ENCODE data around the gene PACSIN2. TPM values are rescaled to one million over a fixed set of nuclear protein-coding genes. Genes with fewer than 3 reads are reported as not detected.

PACSIN2 gene
- total RNA-seq, 4 donors from 2014 or later: 73.1 to 171 (median 107) TPM

DNA sequence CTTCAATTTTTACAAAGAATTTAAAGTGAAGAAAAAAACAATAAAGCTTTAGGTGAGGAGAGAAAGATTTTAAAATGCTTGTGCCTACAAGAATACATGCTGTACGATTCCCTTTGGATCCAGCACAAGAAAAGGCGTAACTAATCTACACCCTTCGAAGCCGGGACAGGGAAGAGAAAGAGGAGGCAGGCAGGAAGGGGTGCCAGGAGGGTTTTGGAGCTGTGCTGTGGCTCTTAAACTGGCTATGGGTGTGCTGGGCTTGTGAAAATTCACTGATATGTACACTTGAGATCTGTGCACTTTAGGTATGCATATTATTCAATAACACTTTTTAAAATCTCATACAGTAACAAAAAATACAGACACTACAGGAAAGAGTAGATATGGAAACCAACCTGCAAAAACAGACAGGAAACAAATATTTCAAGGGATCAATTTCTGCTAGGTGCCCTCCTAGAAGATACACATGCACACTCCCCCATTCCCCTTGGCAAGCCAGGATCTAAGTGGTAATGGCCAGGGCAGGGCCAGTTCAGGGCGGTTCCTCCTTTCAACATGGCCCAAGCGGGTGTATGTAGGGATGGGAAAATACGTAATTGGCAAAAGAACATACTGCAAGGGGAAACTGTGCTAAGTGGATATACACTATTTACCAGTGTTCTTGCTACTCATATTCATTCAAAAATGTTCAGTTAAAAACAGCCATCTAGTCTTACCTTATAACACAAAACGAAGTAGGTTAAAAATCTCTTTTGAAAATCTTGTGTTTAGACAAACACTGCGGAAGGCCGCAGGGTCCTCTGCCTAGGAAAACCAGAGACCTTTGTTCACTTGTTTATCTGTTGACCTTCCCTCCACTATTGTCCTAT lies 54.2 kb downstream of the PACSIN2 start:
- no peak overlapping the region for H3K4me3 ChIP-seq
- no peak for ATAC-seq

GRCh38 chr22:42959576-42960509 lies 55.1 kb downstream of the PACSIN2 start:
- Histone ChIP-seq H3K36me3 (peaks cover 0 to 3% of the 10 kb centered on the region in 2 donors), H3K4me3 (peak overlapping the region; percentile 45 to 47), H3K4me1 (peaks cover 6 to 81% (median 32%) of the 10 kb centered on the region in 3 donors), H3K27ac (peak overlapping the region; percentile 78 to 82 (median 79)), H3K9me3 (no peaks in the 10 kb centered on the region), H3K27me3 (no peaks in the 10 kb centered on the region)
- WGBS, 2 donors (ENCODE audit: low coverage in 1 of 2): 6 to 17% methylated on average over 9 to 13 of the region's 13 CpGs
- TF ChIP-seq EP300 (IDR thresholded peaks at IDR 0.05): no peak
- TF ChIP-seq POLR2AphosphoS5 (IDR thresholded peaks at IDR 0.05): peak; percentile 88
- ATAC-seq: peak; percentile 90

More for the DNA sequence above, 54.2 kb downstream of the PACSIN2 start:
- Histone ChIP-seq H3K27ac (peak overlapping the region; percentile 78 to 82 (median 79)), H3K36me3 (peaks cover 0 to 3% of the 10 kb centered on the region in 2 donors), H3K9me3 (no peaks in the 10 kb centered on the region), H3K27me3 (no peaks in the 10 kb centered on the region), H3K4me1 (peaks cover 6 to 86% (median 32%) of the 10 kb centered on the region in 3 donors)
- WGBS, 2 donors (ENCODE audit: low coverage in 1 of 2): 51 to 65% methylated on average over 10 of the region's 10 CpGs
- no peak for TF ChIP-seq POLR2AphosphoS5 (IDR thresholded peaks at IDR 0.05)
- no peak for TF ChIP-seq EP300 (IDR thresholded peaks at IDR 0.05)

DNA sequence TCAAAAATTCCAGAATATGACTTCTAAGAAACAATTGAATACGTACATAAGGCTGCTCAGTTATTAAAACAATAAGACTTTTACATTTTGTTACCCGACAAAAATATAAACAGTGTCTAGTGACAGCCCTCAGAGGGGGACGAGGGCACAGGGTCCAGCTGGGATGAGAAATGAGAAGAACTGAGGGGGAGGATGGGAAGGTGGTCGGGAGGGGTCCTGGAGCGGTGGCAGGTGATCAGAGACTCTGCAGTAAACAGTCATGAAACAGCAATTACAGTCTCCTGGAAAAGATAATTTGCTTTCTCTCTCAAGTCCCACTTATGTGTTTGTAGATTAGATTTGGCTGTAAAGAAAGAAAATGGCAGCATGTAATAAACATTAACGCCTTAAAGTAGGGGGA lies 56.0 kb downstream of the PACSIN2 start:
- Histone ChIP-seq H3K36me3 (peaks cover 0 to 2% of the 10 kb centered on the region in 2 donors), H3K4me3 (peak overlapping the region; percentile 45 to 47), H3K9me3 (no peaks in the 10 kb centered on the region)

DNA sequence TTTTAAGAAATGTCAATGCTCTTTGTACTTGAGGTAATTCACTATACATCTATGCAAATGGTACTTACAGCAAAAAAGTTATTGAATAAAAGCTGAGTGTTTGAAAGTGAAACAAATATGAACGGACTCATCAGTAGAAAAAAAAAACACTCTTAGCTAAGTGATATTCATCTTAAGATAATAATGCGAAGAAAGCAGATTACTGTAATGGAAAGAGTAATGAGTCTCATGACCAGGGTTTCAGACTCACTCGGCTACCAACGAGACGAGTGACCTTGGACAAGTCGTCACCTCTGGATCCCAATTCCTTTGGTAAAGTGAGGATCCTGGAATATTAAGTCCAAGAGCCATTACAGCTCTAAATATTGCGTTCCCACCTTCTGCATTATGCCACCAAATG lies 57.0 kb downstream of the PACSIN2 start:
- peaks cover 12 to 90% (median 29%) of the 10 kb centered on the region in 3 donors for H3K4me1 ChIP-seq
- WGBS, 2 donors (ENCODE audit: low coverage in 1 of 2): 39 to 70% methylated on average over 7 of the region's 7 CpGs
- TF ChIP-seq, protein P1, sequence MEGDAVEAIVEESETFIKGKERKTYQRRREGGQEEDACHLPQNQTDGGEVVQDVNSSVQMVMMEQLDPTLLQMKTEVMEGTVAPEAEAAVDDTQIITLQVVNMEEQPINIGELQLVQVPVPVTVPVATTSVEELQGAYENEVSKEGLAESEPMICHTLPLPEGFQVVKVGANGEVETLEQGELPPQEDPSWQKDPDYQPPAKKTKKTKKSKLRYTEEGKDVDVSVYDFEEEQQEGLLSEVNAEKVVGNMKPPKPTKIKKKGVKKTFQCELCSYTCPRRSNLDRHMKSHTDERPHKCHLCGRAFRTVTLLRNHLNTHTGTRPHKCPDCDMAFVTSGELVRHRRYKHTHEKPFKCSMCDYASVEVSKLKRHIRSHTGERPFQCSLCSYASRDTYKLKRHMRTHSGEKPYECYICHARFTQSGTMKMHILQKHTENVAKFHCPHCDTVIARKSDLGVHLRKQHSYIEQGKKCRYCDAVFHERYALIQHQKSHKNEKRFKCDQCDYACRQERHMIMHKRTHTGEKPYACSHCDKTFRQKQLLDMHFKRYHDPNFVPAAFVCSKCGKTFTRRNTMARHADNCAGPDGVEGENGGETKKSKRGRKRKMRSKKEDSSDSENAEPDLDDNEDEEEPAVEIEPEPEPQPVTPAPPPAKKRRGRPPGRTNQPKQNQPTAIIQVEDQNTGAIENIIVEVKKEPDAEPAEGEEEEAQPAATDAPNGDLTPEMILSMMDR (IDR thresholded peaks at IDR 0.05): no peak
- no peak for TF ChIP-seq POLR2A (IDR thresholded peaks at IDR 0.05)
- H3K4me3 ChIP-seq: peak overlapping the region; percentile 9 to 45
- H3K27me3 ChIP-seq: no peaks in the 10 kb centered on the region
- ATAC-seq: no peak
- H3K9me3 ChIP-seq: no peaks in the 10 kb centered on the region
- H3K36me3 ChIP-seq: no peaks in the 10 kb centered on the region
- peak overlapping the region; percentile 78 to 82 (median 79) for H3K27ac ChIP-seq

More for the DNA sequence above, 56.0 kb downstream of the PACSIN2 start:
- TF ChIP-seq EP300 (IDR thresholded peaks at IDR 0.05) (no peak), POLR2AphosphoS5 (IDR thresholded peaks at IDR 0.05) (no peak), POLR2A (IDR thresholded peaks at IDR 0.05) (no peak)
- TF ChIP-seq, protein P1 (IDR thresholded peaks at IDR 0.05): no peak
- Histone ChIP-seq H3K27me3 (no peaks in the 10 kb centered on the region), H3K4me1 (peaks cover 6 to 87% (median 32%) of the 10 kb centered on the region in 3 donors), H3K27ac (peak overlapping the region; percentile 78 to 82 (median 79))
- no peak for ATAC-seq
- WGBS, 2 donors (ENCODE audit: low coverage in 1 of 2): 21 to 38% methylated on average over 4 to 6 of the region's 6 CpGs

GRCh38 chr22:42957544-42957943 lies 57.4 kb downstream of the PACSIN2 start:
- H3K27ac ChIP-seq: peak overlapping the region; percentile 65 to 82 (median 79)
- H3K4me3 ChIP-seq: peak overlapping the region; percentile 9 to 45

More at GRCh38 chr22:42957544-42957943, 57.4 kb downstream of the PACSIN2 start:
- WGBS, 2 donors (ENCODE audit: low coverage in 1 of 2): 18 to 49% methylated on average over 3 of the region's 3 CpGs
- TF ChIP-seq POLR2AphosphoS5 (IDR thresholded peaks at IDR 0.05): no peak
- TF ChIP-seq, protein P1 (IDR thresholded peaks at IDR 0.05): no peak
- TF ChIP-seq EP300 (IDR thresholded peaks at IDR 0.05): no peak
- TF ChIP-seq POLR2A (IDR thresholded peaks at IDR 0.05): no peak
- Histone ChIP-seq H3K36me3 (no peaks in the 10 kb centered on the region), H3K4me1 (peaks cover 12 to 90% (median 28%) of the 10 kb centered on the region in 3 donors), H3K27me3 (no peaks in the 10 kb centered on the region), H3K9me3 (no peaks in the 10 kb centered on the region)
- ATAC-seq: no peak

Data from gastroesophageal sphincter (tissue), 4 donors.